CD8-positive, alpha-beta memory T cell (primary cell): ENCODE measurements around the gene GBE1. TPM values are rescaled to one million over a fixed set of nuclear protein-coding genes. Genes with fewer than 3 reads are reported as not detected.
"Not testable (repeated sequence)": the region's sequence is repeated elsewhere in the genome, so short reads cannot be mapped to it uniquely, and the experiment has no call there.

ENCODE experiments used
- CTCF ChIA-PET: fragments of 350-600 bp; sonication (Branson Sonifier 250); formaldehyde crosslinking; loops from one replicate; lab custom pipeline; 2021; ENCODE audit warnings: antibody characterized with exemption; lab: Charles Lee
- POLR2A ChIA-PET: fragments of 350-600 bp; sonication (Branson Sonifier 250); formaldehyde crosslinking; loops from one replicate; lab custom pipeline; 2021; ENCODE audit warnings: antibody characterized with exemption; lab: Charles Lee
- DNase-seq, 5 donors: peaks; one replicate each; pipeline versions ENCODE4 v3.0.0 to v3.0.0-alpha.2; 2020 to 2022; ENCODE audit warnings: mixed read lengths in 1 of 5
- H3K27ac ChIP-seq: one replicate; pipeline ENCODE4 v1.7.0; 2013; ENCODE audit warnings: low read depth, mild to moderate bottlenecking, low read length, moderate library complexity
- H3K27me3 ChIP-seq: 2 replicates; pipeline ENCODE4 v1.7.0; 2013; ENCODE audit warnings: low read length, mild to moderate bottlenecking; ENCODE audit not compliant: insufficient read depth, poor library complexity, severe bottlenecking
- H3K36me3 ChIP-seq: 2 replicates; pipeline ENCODE4 v1.7.0; 2013; ENCODE audit warnings: mild to moderate bottlenecking, low read length, moderate library complexity; ENCODE audit not compliant: insufficient read depth
- H3K4me1 ChIP-seq: 2 replicates; pipeline ENCODE4 v1.7.0; 2013; ENCODE audit warnings: mild to moderate bottlenecking, low read length, moderate library complexity; ENCODE audit not compliant: insufficient read depth
- H3K4me3 ChIP-seq: 2 replicates; pipeline ENCODE4 v1.7.0; 2013; ENCODE audit warnings: mild to moderate bottlenecking, low read length
- H3K9me3 ChIP-seq: 2 replicates; pipeline ENCODE4 v1.7.0; 2013; ENCODE audit warnings: mild to moderate bottlenecking, low read length
- H3K27ac Mint-ChIP-seq, 8 donors: one replicate each; pipeline ENCODE4 v1.8.0; 2020 to 2021; ENCODE audit warnings: mixed read lengths in 8 of 8, mild to moderate bottlenecking in 6 of 8, inconsistent platforms in 3 of 8, moderate library complexity in 3 of 8
- H3K27me3 Mint-ChIP-seq, 2 donors: one replicate each; pipeline ENCODE4 v1.8.0; 2020 to 2021; ENCODE audit warnings: mixed read lengths in 2 of 2, mild to moderate bottlenecking in 1 of 2, moderate library complexity in 1 of 2
- H3K36me3 Mint-ChIP-seq, 3 donors: one replicate each; pipeline ENCODE4 v1.8.0; 2020 to 2021; ENCODE audit warnings: mixed read lengths in 3 of 3, inconsistent platforms in 1 of 3, mild to moderate bottlenecking in 1 of 3
- H3K4me1 Mint-ChIP-seq, 3 donors: one replicate each; pipeline ENCODE4 v1.8.0; 2020 to 2021; ENCODE audit warnings: mixed read lengths in 3 of 3, inconsistent platforms in 1 of 3, mild to moderate bottlenecking in 1 of 3
- H3K4me3 Mint-ChIP-seq, 7 donors: one replicate each; pipeline ENCODE4 v1.8.0; 2020 to 2021; ENCODE audit warnings: mixed read lengths in 7 of 7, mild to moderate bottlenecking in 6 of 7, moderate library complexity in 4 of 7, inconsistent platforms in 2 of 7
- H3K9me3 Mint-ChIP-seq, 5 donors: one replicate each; pipeline ENCODE4 v1.8.0; 2020 to 2022; ENCODE audit warnings: mixed read lengths in 5 of 5, mild to moderate bottlenecking in 3 of 5, moderate library complexity in 2 of 5, inconsistent platforms in 1 of 5
- polyA plus RNA-seq: library from polyadenylated mRNA; unstranded; fragments of 300-500 nt; fragmentation: Illumina TruSeq; gene quantifications from one replicate; pipeline ENCODE4 v1.2.3, GENCODE V29; 2021
- total RNA-seq, 2 experiments: library from RNA; stranded (reverse); gene quantifications; one replicate each; pipeline ENCODE4 v1.2.3, GENCODE V29; 2021

Gene GBE1
- total and polyA plus RNA-seq, 3 experiments from 2014 or later = 12.6 to 22.9 (median 22.5) TPM

DNA sequence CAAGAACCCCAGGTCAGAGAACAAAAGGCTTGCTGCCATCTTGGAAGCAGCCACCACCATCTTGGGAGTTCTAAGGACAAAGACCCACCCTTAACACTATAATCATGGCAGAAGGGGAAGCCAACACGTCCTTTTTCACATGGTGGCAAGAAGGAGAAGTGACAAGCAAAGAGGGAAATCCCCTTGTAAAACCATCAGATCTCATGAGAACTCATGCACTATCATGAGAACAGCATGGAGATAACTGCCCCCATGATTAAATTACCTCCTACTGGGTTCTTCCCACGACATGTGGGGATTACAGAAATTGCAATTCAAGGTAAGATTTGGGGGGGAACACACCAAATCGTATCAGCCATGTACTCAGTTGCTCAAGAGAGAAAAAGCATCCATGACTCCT lies 21.1 kb upstream of the GBE1 start:
- H3K27ac ChIP-seq = no peak overlapping the region
- no peak overlapping the region for H3K27ac Mint-ChIP-seq
- no peak overlapping the region for H3K4me3 Mint-ChIP-seq
- no peaks in the 10 kb centered on the region for H3K27me3 ChIP-seq
- CTCF ChIA-PET = no interaction called here
- peaks cover 0 to 4% (median 1%) of the 10 kb centered on the region in 5 donors for H3K9me3 Mint-ChIP-seq
- no peaks in the 10 kb centered on the region for H3K36me3 Mint-ChIP-seq
- no peak for DNase-seq
- peaks cover 9 to 16% of the 10 kb centered on the region in 2 donors for H3K27me3 Mint-ChIP-seq
- no peaks in the 10 kb centered on the region for H3K4me1 ChIP-seq
- no peak overlapping the region for H3K4me3 ChIP-seq
- POLR2A ChIA-PET = no interaction called here
- H3K36me3 ChIP-seq = no peaks in the 10 kb centered on the region
- no peaks in the 10 kb centered on the region for H3K4me1 Mint-ChIP-seq
- no peaks in the 10 kb centered on the region for H3K9me3 ChIP-seq

DNA sequence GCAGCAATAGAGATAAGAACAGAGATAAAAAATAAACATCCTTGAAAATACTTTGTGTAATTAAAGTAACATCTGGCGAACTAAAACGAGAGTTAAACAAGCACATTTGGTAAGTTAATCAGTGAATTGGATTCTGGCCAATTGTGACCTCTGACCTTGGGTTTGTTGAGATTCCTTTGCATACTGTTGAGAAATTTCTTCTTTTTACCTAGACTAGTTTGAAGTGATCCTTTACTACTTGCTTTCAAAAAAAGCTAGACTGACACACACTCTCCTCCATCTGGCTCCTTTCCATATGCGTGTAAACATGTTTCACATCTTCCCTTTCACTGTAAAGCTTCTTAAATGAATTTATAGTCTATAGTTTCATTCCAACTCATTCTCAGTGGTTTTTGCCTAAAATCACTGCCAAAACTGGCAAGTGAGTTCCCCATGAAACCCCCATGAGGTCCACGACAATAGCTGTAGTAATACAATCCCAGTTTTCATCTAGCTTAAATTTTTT lies 17.3 kb upstream of the GBE1 start:
- H3K9me3 ChIP-seq = no peaks in the 10 kb centered on the region
- CTCF ChIA-PET = no interaction called here
- H3K4me1 ChIP-seq = no peaks in the 10 kb centered on the region
- no peak overlapping the region for H3K4me3 Mint-ChIP-seq
- POLR2A ChIA-PET = no interaction called here
- H3K36me3 ChIP-seq = no peaks in the 10 kb centered on the region
- no peak for DNase-seq
- H3K27ac Mint-ChIP-seq = no peak overlapping the region
- H3K27me3 Mint-ChIP-seq = peaks cover 5 to 11% of the 10 kb centered on the region in 2 donors
- H3K9me3 Mint-ChIP-seq = peaks cover 0 to 1% (median 0%) of the 10 kb centered on the region in 5 donors
- no peak overlapping the region for H3K27ac ChIP-seq
- no peaks in the 10 kb centered on the region for H3K4me1 Mint-ChIP-seq
- no peaks in the 10 kb centered on the region for H3K36me3 Mint-ChIP-seq
- H3K27me3 ChIP-seq = no peaks in the 10 kb centered on the region
- H3K4me3 ChIP-seq = no peak overlapping the region

GRCh38 chr3:81776643-81777042 lies 15.2 kb upstream of the GBE1 start:
- Mint-ChIP-seq H3K4me3 (no peak overlapping the region), H3K36me3 (no peaks in the 10 kb centered on the region), H3K27me3 (peaks cover 1 to 9% of the 10 kb centered on the region in 2 donors), H3K27ac (no peak overlapping the region), H3K4me1 (no peaks in the 10 kb centered on the region), H3K9me3 (peaks cover 0 to 1% (median 0%) of the 10 kb centered on the region in 5 donors)
- POLR2A ChIA-PET = no interaction called here
- no peak overlapping the region for H3K27ac ChIP-seq
- no peaks in the 10 kb centered on the region for H3K27me3 ChIP-seq
- H3K4me1 ChIP-seq = no peaks in the 10 kb centered on the region
- H3K9me3 ChIP-seq = no peaks in the 10 kb centered on the region
- no peak overlapping the region for H3K4me3 ChIP-seq
- H3K36me3 ChIP-seq = no peaks in the 10 kb centered on the region
- CTCF ChIA-PET = no interaction called here
- no peak for DNase-seq

DNA sequence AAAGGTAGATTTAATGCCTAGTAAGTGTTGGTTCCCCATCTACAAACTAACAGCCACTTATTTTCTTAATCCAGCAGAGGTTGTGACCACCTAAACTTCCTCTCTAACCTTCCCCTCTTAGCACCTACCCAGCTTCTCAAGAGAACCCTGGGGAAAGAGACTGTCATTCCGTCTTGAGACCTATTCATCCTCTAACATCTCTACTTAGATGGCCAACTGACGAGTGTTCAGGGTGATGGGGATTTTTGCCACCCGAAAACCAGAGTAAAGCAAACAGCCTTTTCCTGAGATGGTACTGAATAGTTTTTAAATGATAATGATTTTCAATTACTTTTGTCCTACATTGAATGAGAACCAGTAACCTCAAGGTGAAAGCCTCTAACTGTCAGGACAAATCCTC lies 9.3 kb upstream of the GBE1 start:
- H3K27me3 Mint-ChIP-seq = peaks cover 7 to 26% of the 10 kb centered on the region in 2 donors
- no peak overlapping the region for H3K27ac ChIP-seq
- H3K27ac Mint-ChIP-seq = no peak overlapping the region
- H3K36me3 ChIP-seq = no peaks in the 10 kb centered on the region
- H3K36me3 Mint-ChIP-seq = no peaks in the 10 kb centered on the region
- CTCF ChIA-PET = no interaction called here
- H3K4me1 Mint-ChIP-seq = no peaks in the 10 kb centered on the region
- POLR2A ChIA-PET = no interaction called here
- no peak overlapping the region for H3K4me3 ChIP-seq
- H3K4me3 Mint-ChIP-seq = no peak overlapping the region
- H3K27me3 ChIP-seq = no peaks in the 10 kb centered on the region
- H3K9me3 ChIP-seq = no peaks in the 10 kb centered on the region
- H3K9me3 Mint-ChIP-seq = no peaks in the 10 kb centered on the region
- no peaks in the 10 kb centered on the region for H3K4me1 ChIP-seq
- DNase-seq = no peak

DNA sequence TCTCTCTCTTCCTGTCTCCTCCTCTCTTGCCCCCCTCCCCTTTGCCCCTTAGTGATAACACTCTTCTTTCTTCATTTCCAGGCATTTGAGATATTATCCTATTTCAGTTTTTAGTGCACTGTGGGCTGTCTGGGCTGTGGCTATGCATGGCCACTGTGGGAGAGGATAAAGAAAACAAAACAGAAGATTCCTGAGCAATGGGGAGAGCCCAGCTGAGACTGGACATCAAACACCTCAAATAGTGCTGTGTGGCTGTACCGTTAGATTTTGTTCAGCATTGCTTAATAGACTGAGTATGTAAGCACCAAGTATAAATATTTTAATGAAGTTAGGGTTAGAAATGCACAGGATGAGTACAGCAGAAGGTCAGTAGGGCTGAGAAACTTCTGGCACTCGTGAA lies 7.9 kb upstream of the GBE1 start:
- Mint-ChIP-seq H3K4me1 (no peaks in the 10 kb centered on the region), H3K4me3 (no peak overlapping the region), H3K9me3 (no peaks in the 10 kb centered on the region), H3K27ac (no peak overlapping the region), H3K36me3 (no peaks in the 10 kb centered on the region), H3K27me3 (peaks cover 10 to 25% of the 10 kb centered on the region in 2 donors)
- Histone ChIP-seq H3K9me3 (no peaks in the 10 kb centered on the region), H3K4me3 (no peak overlapping the region), H3K36me3 (no peaks in the 10 kb centered on the region), H3K4me1 (no peaks in the 10 kb centered on the region), H3K27ac (no peak overlapping the region), H3K27me3 (no peaks in the 10 kb centered on the region)
- CTCF ChIA-PET = interaction anchor here (1.0 kb wide), 1 partner anchor 7 kb away, joined by 3 read pairs; the partner anchor contains the start of gene GBE1
- no peak for DNase-seq
- POLR2A ChIA-PET = no interaction called here

DNA sequence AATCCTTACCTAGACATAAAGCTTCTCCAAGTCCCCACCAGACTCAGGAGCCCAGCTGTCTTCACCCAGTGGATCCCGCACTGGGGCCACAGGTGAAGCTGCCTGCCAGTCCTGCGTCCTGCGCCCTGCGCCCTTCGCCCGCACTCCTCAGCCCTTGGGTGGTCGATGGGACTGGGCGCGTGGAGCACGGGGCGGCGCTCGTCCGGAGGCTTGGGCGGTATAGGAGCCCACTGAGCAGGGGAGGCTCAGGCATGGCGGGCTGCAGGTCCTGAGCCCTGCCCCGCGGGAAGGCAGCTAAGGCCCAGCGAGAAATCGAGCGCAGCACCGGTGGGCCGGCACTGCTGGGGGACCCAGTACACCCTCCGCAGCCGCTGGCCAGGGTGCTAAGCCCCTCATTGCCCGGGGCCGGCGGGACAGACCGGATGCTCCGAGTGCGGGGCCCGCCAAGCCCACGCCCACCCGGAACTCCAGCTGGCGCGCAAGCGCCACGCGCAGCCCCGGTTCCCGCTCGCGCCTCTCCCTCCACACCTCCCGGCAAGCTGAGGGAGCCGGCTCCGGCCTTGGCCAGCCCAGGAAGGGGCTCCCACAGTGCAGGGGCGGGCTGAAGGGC lies 5.9 kb upstream of the GBE1 start:
- H3K27ac Mint-ChIP-seq, H3K4me3 ChIP-seq, CTCF ChIA-PET, H3K4me1 Mint-ChIP-seq, H3K27ac ChIP-seq, H3K36me3 ChIP-seq, POLR2A ChIA-PET, H3K4me1 ChIP-seq, H3K4me3 Mint-ChIP-seq, H3K9me3 ChIP-seq, H3K9me3 Mint-ChIP-seq, H3K36me3 Mint-ChIP-seq, H3K27me3 ChIP-seq, DNase-seq: not testable (repeated sequence)
- H3K27me3 Mint-ChIP-seq = peaks cover 10 to 23% of the 10 kb centered on the region in 2 donors

- no peak for DNase-seq
- ChIA-PET POLR2A (interaction anchor here (0.7 kb wide), 1 partner anchor 20 kb away, joined by 4 read pairs; no protein-coding TSS in a partner anchor), CTCF (no interaction called here)
- peaks cover 0 to 7% (median 0%) of the 10 kb centered on the region in 3 donors for H3K36me3 Mint-ChIP-seq
- no peaks in the 10 kb centered on the region for H3K9me3 Mint-ChIP-seq
- peaks cover 14 to 19% (median 18%) of the 10 kb centered on the region in 3 donors for H3K4me1 Mint-ChIP-seq
- Histone ChIP-seq H3K27ac (no peak overlapping the region), H3K4me3 (no peak overlapping the region), H3K27me3 (no peaks in the 10 kb centered on the region), H3K9me3 (no peaks in the 10 kb centered on the region), H3K36me3 (no peaks in the 10 kb centered on the region), H3K4me1 (peaks cover 9% of the 10 kb centered on the region)
- peak overlapping the region in 1 of 7 donors; percentile 5 for H3K4me3 Mint-ChIP-seq
- no peak overlapping the region for H3K27ac Mint-ChIP-seq
- H3K27me3 Mint-ChIP-seq = peaks cover 5 to 14% of the 10 kb centered on the region in 2 donors
Observed at GRCh38 chr3:81765400-81765799, 4.0 kb upstream of the GBE1 start.

- Histone ChIP-seq H3K27me3 (no peaks in the 10 kb centered on the region), H3K4me1 (peaks cover 15% of the 10 kb centered on the region), H3K4me3 (no peak overlapping the region), H3K9me3 (no peaks in the 10 kb centered on the region), H3K27ac (no peak overlapping the region), H3K36me3 (no peaks in the 10 kb centered on the region)
- no peak overlapping the region for H3K27ac Mint-ChIP-seq
- peaks cover 21 to 27% (median 22%) of the 10 kb centered on the region in 3 donors for H3K4me1 Mint-ChIP-seq
- POLR2A ChIA-PET = no interaction called here
- CTCF ChIA-PET = no interaction called here
- peaks cover 4 to 11% of the 10 kb centered on the region in 2 donors for H3K27me3 Mint-ChIP-seq
- no peaks in the 10 kb centered on the region for H3K9me3 Mint-ChIP-seq
- H3K36me3 Mint-ChIP-seq = peaks cover 0 to 7% (median 0%) of the 10 kb centered on the region in 3 donors
- peak overlapping the region in 1 of 7 donors; percentile 3 for H3K4me3 Mint-ChIP-seq
- DNase-seq = no peak
Observed at GRCh38 chr3:81764665-81765064, 3.2 kb upstream of the GBE1 start.
